Common myeloid progenitor, CD34-positive (primary cell): Measurements from ENCODE around the gene PEX14.

Experiments used
- CTCF ChIA-PET: fragments of 350-600 bp; sonication (Branson Sonifier 250); formaldehyde crosslinking; loops from one replicate; lab custom pipeline; 2021; ENCODE audit warnings: antibody characterized with exemption; lab: Charles Lee
- POLR2A ChIA-PET: fragments of 350-600 bp; sonication (Branson Sonifier 250); formaldehyde crosslinking; loops from one replicate; lab custom pipeline; 2021; ENCODE audit warnings: antibody characterized with exemption; lab: Charles Lee
- DNase-seq, 3 donors: peaks; one replicate each; pipeline versions ENCODE4 v3.0.0 to v3.0.0-alpha.2; 2013
- H3K27ac ChIP-seq, 2 experiments: 1 replicate in 1 of 2; 2 replicates in 1 of 2; pipeline ENCODE4 v1.7.0; 2013; ENCODE audit warnings: inconsistent platforms in 2 of 2, low read length in 2 of 2, mild to moderate bottlenecking in 2 of 2, low read depth in 1 of 2, moderate library complexity in 1 of 2; ENCODE audit not compliant: severe bottlenecking in 2 of 2, insufficient read depth in 1 of 2, poor library complexity in 1 of 2
- H3K27me3 ChIP-seq, 5 experiments: replicated peaks in 2 of 5; 1 replicate in 3 of 5; 2 replicates in 2 of 5; pipeline versions ENCODE4 v1.6.1 to v1.7.0; 2013; ENCODE audit warnings: low read length in 4 of 5, mild to moderate bottlenecking in 2 of 5, moderate library complexity in 2 of 5, inconsistent platforms in 1 of 5; ENCODE audit not compliant: insufficient read depth in 5 of 5, control insufficient read depth in 4 of 5
- H3K36me3 ChIP-seq, 4 experiments: 1 replicate in 2 of 4; 2 replicates in 2 of 4; pipeline versions ENCODE4 v1.6.1 to v1.7.0; 2013; ENCODE audit warnings: low read length in 3 of 4, control low read depth in 1 of 4, mild to moderate bottlenecking in 1 of 4; ENCODE audit not compliant: control insufficient read depth in 4 of 4, insufficient read depth in 4 of 4
- H3K4me1 ChIP-seq, 4 experiments: 1 replicate in 3 of 4; 2 replicates in 1 of 4; pipeline versions ENCODE4 v1.6.1 to v1.7.1; 2013; ENCODE audit warnings: low read length in 3 of 4, mild to moderate bottlenecking in 3 of 4, control low read depth in 1 of 4, inconsistent platforms in 1 of 4, moderate library complexity in 1 of 4; ENCODE audit not compliant: control insufficient read depth in 4 of 4, insufficient read depth in 4 of 4; ENCODE audit errors: control extremely low read depth in 1 of 4
- H3K4me3 ChIP-seq, 7 experiments: 1 replicate in 4 of 7; 2 replicates in 3 of 7; pipeline versions ENCODE4 v1.5.1 to v1.7.0; 2013; ENCODE audit warnings: mild to moderate bottlenecking in 7 of 7, low read length in 6 of 7, moderate library complexity in 6 of 7, inconsistent platforms in 2 of 7, low read depth in 2 of 7, control low read depth in 1 of 7; ENCODE audit not compliant: insufficient read depth in 4 of 7, control insufficient read depth in 1 of 7; ENCODE audit errors: extremely low read depth in 1 of 7
- H3K9me3 ChIP-seq, 5 experiments: 1 replicate in 4 of 5; 2 replicates in 1 of 5; pipeline versions ENCODE4 v1.6.1 to v1.7.1; 2013; ENCODE audit warnings: low read length in 4 of 5, mild to moderate bottlenecking in 2 of 5, inconsistent platforms in 1 of 5, low read depth in 1 of 5, moderate library complexity in 1 of 5; ENCODE audit not compliant: control insufficient read depth in 4 of 5, insufficient read depth in 2 of 5; ENCODE audit errors: control extremely low read depth in 1 of 5
- WGBS: methylation state at CpG from one replicate; pipeline ENCODE4 v1.1.5; 2013; ENCODE audit not compliant: insufficient coverage; 5-methylcytosine and 5-hydroxymethylcytosine counted together

Gene PEX14

GRCh38 chr1:10629091-10629815 is 154.5 kb downstream of the PEX14 start:
- DNase-seq, result no peak
- ChIA-PET POLR2A (no interaction called here), CTCF (no interaction called here)
- peaks cover 0 to 2% (median 0%) of the 10 kb centered on the region in 4 experiments for H3K4me1 ChIP-seq
- H3K36me3 ChIP-seq, result peaks cover 2 to 37% (median 24%) of the 10 kb centered on the region in 4 experiments
- no peaks in the 10 kb centered on the region for H3K9me3 ChIP-seq
- H3K4me3 ChIP-seq, result no peak overlapping the region
- H3K27me3 ChIP-seq, result no peaks in the 10 kb centered on the region
- WGBS, result 98% methylated on average over 13 of the region's 25 CpGs
- H3K27ac ChIP-seq, result no peak overlapping the region

GRCh38 chr1:10629816-10630571 is 155.2 kb downstream of the PEX14 start:
- Histone ChIP-seq H3K4me3 (no peak overlapping the region), H3K9me3 (no peaks in the 10 kb centered on the region), H3K27me3 (no peaks in the 10 kb centered on the region), H3K27ac (no peak overlapping the region), H3K36me3 (peaks cover 2 to 30% (median 18%) of the 10 kb centered on the region in 4 experiments), H3K4me1 (peaks cover 0 to 2% (median 0%) of the 10 kb centered on the region in 4 experiments)
- 87% methylated on average over 30 of the region's 36 CpGs for WGBS
- ChIA-PET CTCF (no interaction called here), POLR2A (no interaction called here)
- peak in 1 of 3 donors; percentile 9 for DNase-seq

GRCh38 chr1:10630661-10631120 is 155.9 kb downstream of the PEX14 start:
- Histone ChIP-seq H3K27ac (no peak overlapping the region), H3K4me3 (no peak overlapping the region), H3K27me3 (no peaks in the 10 kb centered on the region), H3K4me1 (peaks cover 0 to 2% (median 0%) of the 10 kb centered on the region in 4 experiments), H3K9me3 (no peaks in the 10 kb centered on the region), H3K36me3 (peaks cover 2 to 25% (median 13%) of the 10 kb centered on the region in 4 experiments)
- WGBS, result 87% methylated on average over 12 of the region's 13 CpGs
- no peak for DNase-seq
- ChIA-PET CTCF (no interaction called here), POLR2A (no interaction called here)

- DNase-seq, result no peak
- CTCF ChIA-PET, result no interaction called here
- no peaks in the 10 kb centered on the region for H3K27me3 ChIP-seq
- H3K4me1 ChIP-seq, result peaks cover 0 to 2% (median 0%) of the 10 kb centered on the region in 4 experiments
- POLR2A ChIA-PET, result no interaction called here
- WGBS, result 97% methylated on average over 20 of the region's 20 CpGs
- H3K36me3 ChIP-seq, result peaks cover 2 to 25% (median 12%) of the 10 kb centered on the region in 4 experiments
- H3K27ac ChIP-seq, result no peak overlapping the region
- no peak overlapping the region for H3K4me3 ChIP-seq
- no peaks in the 10 kb centered on the region for H3K9me3 ChIP-seq
These were observed 156.5 kb downstream of the PEX14 start for GRCh38 chr1:10631121-10631810.

GRCh38 chr1:10631811-10632593 is 157.3 kb downstream of the PEX14 start:
- POLR2A ChIA-PET, result no interaction called here
- Histone ChIP-seq H3K27ac (no peak overlapping the region), H3K36me3 (peaks cover 0 to 24% (median 8%) of the 10 kb centered on the region in 4 experiments)

GRCh38 chr1:10632691-10633090 is 157.9 kb downstream of the PEX14 start:
- Histone ChIP-seq H3K27ac (no peak overlapping the region), H3K4me3 (no peak overlapping the region), H3K4me1 (peaks cover 0 to 2% (median 0%) of the 10 kb centered on the region in 4 experiments), H3K27me3 (peaks cover 0 to 8% (median 3%) of the 10 kb centered on the region in 5 experiments), H3K9me3 (no peaks in the 10 kb centered on the region), H3K36me3 (peaks cover 0 to 21% (median 8%) of the 10 kb centered on the region in 4 experiments)
- no peak for DNase-seq
- POLR2A ChIA-PET, result no interaction called here
- CTCF ChIA-PET, result no interaction called here
- 96% methylated on average over 8 of the region's 14 CpGs for WGBS

More at GRCh38 chr1:10631811-10632593, 157.3 kb downstream of the PEX14 start:
- peaks cover 0 to 2% (median 0%) of the 10 kb centered on the region in 4 experiments for H3K4me1 ChIP-seq
- no peaks in the 10 kb centered on the region for H3K9me3 ChIP-seq
- DNase-seq, result no peak
- CTCF ChIA-PET, result no interaction called here
- H3K27me3 ChIP-seq, result peaks cover 0 to under 1% (median 0%) of the 10 kb centered on the region in 5 experiments
- 100% methylated on average over 8 of the region's 14 CpGs for WGBS
- H3K4me3 ChIP-seq, result no peak overlapping the region
